H1 (cell line): ENCODE measurements around the gene HLA-F. TPM values are rescaled to one million over a fixed set of nuclear protein-coding genes. Genes with fewer than 3 reads are reported as not detected.

Experiments
- CHD7 ChIP-seq: fragments of 300-600 bp; sonication (generic); IDR thresholded peaks from 2 replicates; pipeline ENCODE4 v1.7.1; 2012; ENCODE audit warnings: low read length, moderate library complexity, mild to moderate bottlenecking, inconsistent platforms; ENCODE audit not compliant: insufficient replicate concordance
- PHF8 ChIP-seq: fragments of 200-600 bp; sonication (generic); conservative IDR thresholded peaks from 2 replicates; pipeline ENCODE4 v1.7.1; 2012; ENCODE audit warnings: low read depth, mild to moderate bottlenecking, inconsistent platforms, low read length, moderate library complexity
- SUZ12 ChIP-seq: fragments of 200-600 bp; sonication (generic); IDR thresholded peaks from 2 replicates; pipeline ENCODE4 v1.6.1; 2012; ENCODE audit warnings: mild to moderate bottlenecking, inconsistent platforms, low read length, moderate library complexity, mixed read lengths
- polyA plus RNA-seq, 7 experiments: library from polyadenylated mRNA; depleted of rRNA in 3 of 7; stranded (reverse) in 5 of 7; unstranded in 2 of 7; fragments of >200 nt in 5 of 7; fragments of 200-250 nt in 2 of 7; gene quantifications; 1 replicate in 5 of 7; 2 replicates in 1 of 7; 4 replicates in 1 of 7; pipeline versions ENCODE4 v1.2.1 to v1.2.3, GENCODE V29; 2011 to 2013; ENCODE audit warnings: missing spikeins in 2 of 7, mixed read lengths in 2 of 7
- total RNA-seq: library from RNA; stranded (reverse); fragmentation: NEBNext Ultra II Directional; extraction: Animal tissue kit (Norgen Biotek cat#: 25700); gene quantifications from 2 replicates; pipeline ENCODE4 v1.2.1, GENCODE V29; 2021

The HLA-F gene
- total and polyA plus RNA-seq, 2 of the 8 experiments (the other 6 are each of a cell fraction or from before 2014, with no cell fraction given) = 9.6 to 11.7 TPM

GRCh38 chr6:29760328-29760727 lies 37.1 kb downstream of the HLA-F start (continued):
- TF ChIP-seq CHD7 (no peak), PHF8 (no peak), SUZ12 (no peak)
